GM12801 (cell line): ENCODE measurements around the gene KLHL3.

Experiments
- TF ChIP-seq, protein P1 (sequence below): IDR thresholded peaks from one replicate; pipeline ENCODE4 v1.5.1; 2011; ENCODE audit warnings: control low read depth; ENCODE audit not compliant: insufficient read length; ENCODE audit errors: extremely low read depth

Gene KLHL3

DNA sequence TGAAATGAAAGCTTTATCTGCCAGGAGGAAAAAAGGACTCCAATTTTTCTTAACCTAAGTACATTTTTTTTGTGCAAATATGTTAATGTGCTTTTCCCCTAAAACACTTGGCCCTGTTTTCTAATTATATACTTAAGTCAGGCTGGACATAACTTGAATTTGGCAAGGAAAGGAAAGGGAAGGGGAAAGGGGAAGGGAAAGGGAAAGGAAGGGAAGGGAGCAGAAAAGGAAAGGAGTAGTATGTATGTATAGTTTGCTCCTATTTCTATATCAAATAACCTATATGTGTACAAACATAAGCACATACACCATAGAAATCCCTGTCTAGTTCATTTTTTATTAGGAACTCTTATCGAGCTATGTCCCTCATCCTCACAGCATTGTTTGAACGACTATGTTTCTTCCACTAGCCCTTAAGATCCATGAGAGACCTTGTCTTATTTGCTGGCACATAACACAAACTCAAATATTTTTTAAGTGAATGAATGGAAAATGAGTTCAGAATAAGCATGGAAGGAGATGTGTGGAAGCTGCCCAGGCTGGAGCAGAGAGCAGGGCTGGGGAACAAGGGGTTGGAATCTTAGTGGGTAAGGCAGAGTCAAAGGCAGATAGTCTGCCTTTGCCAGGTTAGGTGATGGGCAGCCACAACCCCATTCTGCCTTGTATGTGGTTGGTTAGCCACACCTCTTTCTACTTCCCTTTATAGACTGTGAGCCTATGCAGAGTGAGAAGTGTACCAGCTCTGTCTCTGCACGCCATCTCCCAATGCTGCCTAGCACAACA is 70.0 kb downstream of the KLHL3 start:
- TF ChIP-seq, protein P1, sequence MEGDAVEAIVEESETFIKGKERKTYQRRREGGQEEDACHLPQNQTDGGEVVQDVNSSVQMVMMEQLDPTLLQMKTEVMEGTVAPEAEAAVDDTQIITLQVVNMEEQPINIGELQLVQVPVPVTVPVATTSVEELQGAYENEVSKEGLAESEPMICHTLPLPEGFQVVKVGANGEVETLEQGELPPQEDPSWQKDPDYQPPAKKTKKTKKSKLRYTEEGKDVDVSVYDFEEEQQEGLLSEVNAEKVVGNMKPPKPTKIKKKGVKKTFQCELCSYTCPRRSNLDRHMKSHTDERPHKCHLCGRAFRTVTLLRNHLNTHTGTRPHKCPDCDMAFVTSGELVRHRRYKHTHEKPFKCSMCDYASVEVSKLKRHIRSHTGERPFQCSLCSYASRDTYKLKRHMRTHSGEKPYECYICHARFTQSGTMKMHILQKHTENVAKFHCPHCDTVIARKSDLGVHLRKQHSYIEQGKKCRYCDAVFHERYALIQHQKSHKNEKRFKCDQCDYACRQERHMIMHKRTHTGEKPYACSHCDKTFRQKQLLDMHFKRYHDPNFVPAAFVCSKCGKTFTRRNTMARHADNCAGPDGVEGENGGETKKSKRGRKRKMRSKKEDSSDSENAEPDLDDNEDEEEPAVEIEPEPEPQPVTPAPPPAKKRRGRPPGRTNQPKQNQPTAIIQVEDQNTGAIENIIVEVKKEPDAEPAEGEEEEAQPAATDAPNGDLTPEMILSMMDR: no peak

DNA sequence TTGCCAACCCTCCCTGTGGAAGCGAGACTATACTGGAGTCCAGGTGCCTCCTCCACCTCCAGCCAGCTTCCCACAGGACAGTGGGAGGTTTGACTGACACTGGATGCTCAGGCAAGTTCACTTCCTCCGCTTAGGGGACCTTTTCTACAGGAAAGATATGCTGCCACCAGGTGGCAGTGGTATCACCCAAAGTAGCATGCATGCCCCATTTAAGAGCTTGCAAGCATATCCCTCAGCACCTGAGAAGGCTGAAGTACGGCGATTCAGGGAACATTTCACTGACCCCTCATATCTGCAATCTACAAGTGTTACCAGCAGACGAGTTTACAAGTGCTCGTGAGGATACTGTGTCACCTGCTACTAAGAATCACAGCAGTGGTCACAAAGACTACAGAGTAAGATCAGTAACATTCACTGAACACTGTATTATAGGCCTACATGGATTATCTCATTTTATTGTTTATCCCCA is 75.5 kb downstream of the KLHL3 start:
- TF ChIP-seq, protein P1: no peak

DNA sequence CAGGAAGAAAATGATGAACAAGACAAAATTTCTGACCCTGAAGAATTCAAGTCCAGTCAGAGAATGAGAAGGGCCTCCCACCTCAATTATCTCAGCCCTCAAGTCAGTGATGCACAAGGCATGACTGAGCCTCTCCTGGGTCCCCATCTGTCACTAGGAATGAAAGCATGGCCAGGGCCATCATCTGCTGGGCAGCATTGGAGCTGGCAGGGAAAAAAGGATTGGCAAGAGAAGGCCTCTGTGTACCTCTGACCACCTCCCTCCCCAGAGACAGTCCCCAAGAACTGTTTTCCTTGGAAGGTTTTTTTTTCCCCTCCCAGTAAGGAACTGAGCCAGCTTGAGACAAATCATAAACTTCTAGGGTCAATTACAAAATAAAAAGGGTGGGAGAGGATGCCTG is 76.7 kb downstream of the KLHL3 start:
- TF ChIP-seq, protein P1: no peak

DNA sequence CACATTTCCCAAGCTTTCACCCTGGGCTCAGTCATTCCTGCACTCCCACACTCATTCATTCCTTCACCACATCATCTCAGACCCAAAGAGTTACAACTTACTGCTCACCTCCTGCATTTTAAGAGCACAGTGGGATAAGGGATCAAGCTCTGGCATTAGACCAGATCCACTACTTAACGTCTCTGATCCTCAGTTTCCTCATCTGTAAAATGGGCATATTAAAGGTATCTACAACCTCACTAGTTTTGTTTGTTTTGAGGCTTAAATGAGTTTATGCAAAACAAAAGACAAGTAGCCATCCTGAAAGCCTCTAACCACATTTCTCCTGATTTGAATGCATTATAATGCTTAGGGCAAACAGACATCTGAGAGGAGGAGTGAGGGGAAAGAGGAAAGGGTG is 77.6 kb downstream of the KLHL3 start:
- TF ChIP-seq, protein P1: no peak

DNA sequence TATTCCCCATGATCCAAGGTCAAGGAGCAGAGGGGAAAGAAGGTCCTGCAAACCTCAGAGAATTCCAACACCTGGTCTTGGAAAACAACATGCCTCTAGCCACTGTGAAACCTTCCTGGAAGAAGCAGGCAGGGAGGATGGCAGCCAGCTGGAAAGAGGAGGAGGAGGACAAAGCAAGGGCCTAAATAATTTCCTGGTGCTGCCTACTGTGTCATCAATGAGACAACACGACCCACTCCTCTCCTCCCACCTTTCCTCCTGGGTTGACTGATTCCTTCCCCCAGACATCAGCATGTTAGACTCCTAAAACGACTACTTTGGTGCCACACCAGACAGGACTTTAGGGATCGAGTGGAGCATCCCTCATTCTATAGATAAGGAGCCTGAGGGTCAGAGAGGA is 78.8 kb downstream of the KLHL3 start:
- TF ChIP-seq, protein P1: no peak

DNA sequence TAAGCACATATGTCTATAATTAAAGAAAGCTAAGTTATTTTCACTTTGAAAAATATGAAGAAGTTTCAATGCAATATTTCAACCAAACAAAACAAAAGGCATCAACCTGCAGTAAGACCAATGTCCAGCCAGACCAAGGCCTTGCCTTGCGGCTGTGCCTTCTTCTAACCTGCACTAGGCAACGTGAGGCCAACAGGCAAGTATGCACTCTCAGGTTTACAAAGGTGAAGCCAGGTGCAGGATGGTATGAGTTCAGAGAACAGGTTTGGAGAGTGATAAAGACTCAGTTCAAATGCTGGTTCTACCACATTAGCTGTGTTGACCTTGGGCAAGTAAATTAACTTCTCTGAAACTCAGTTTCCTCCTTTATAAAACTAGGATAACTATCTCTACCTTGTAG is 79.3 kb downstream of the KLHL3 start:
- TF ChIP-seq, protein P1: no peak

DNA sequence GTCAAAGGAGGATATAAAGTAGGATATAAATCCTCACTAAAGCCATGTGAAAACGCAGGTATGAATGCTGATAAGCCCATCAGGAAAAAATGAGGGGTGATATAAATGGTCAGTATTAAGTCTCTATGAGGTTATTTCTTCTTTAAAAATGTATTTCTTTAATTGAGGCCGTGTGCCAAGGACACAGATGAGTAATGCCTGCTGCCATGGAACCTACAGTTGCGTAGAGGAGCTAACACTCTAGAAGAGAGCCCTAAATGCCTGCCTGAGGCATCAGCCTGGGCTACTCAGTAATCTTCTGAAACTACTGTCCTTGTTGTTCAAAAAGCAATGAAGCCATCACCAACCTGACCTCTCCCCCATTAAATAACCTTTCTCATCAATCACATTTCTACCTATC is 84.9 kb downstream of the KLHL3 start:
- TF ChIP-seq, protein P1: no peak
